Iris pigment epithelial cell (primary cell): Measurements from ENCODE around the gene MAPRE2.

Experiments used
- DNase-seq: peaks from one replicate; pipeline ENCODE4 v3.0.0-alpha.2; 2011; ENCODE audit warnings: low read depth

MAPRE2 gene

DNA sequence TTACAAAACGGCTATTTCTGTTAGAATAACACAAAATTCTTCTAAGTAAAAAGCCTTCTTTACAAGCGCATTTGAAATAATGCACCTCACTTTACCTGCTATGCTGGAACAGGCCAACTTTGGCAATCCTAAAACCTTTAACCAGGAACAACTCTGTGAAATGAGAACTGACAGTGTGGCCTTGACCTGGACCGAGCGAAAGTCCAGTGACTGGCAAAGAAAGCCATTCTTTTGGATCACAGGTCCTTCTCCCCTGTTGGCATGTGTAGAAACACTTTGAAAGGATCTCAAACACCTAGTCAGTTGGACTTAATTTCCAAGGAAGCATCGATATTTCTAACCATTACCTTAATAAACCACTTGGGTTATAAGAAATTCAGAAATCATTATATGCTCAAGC, 21.2 kb downstream of the MAPRE2 start:
- no peak for DNase-seq

- DNase-seq = no peak
These were observed 22.9 kb downstream of the MAPRE2 start for GRCh38 chr18:35063875-35064690.

- DNase-seq = no peak
These were observed 26.2 kb downstream of the MAPRE2 start for GRCh38 chr18:35067454-35067853.

GRCh38 chr18:35071819-35072247, 30.6 kb downstream of the MAPRE2 start:
- DNase-seq = peak; percentile 72

DNA sequence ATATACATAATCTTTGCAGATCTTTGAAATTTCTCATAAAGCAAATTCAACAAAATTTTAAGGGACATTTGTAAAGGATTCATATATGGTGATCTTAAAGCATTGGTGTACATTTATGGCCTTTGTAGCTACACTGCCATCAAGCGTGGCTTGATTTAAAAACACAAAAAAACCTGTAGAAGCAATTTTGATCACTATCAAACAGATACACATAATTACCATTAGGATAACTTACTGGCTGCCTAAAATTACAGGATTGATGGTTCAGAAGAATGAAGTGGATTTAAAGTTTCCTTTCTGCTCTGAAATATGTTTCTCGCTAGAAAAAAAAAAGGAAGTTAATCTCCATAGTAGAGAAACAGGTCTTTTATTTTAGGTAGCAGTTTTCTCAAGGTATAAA, 31.4 kb downstream of the MAPRE2 start:
- no peak for DNase-seq

GRCh38 chr18:35073186-35074105, 32.2 kb downstream of the MAPRE2 start:
- DNase-seq = peak; percentile 77

- DNase-seq = no peak
These were observed 33.4 kb downstream of the MAPRE2 start for GRCh38 chr18:35074581-35074980.

GRCh38 chr18:35075132-35075531, 33.9 kb downstream of the MAPRE2 start:
- DNase-seq = no peak

GRCh38 chr18:35076135-35076924, 35.1 kb downstream of the MAPRE2 start:
- peak; percentile 91 for DNase-seq

- DNase-seq = peak; percentile 64
These were observed 36.7 kb downstream of the MAPRE2 start for GRCh38 chr18:35077937-35078336.

GRCh38 chr18:35080058-35080457, 38.8 kb downstream of the MAPRE2 start:
- no peak for DNase-seq

DNA sequence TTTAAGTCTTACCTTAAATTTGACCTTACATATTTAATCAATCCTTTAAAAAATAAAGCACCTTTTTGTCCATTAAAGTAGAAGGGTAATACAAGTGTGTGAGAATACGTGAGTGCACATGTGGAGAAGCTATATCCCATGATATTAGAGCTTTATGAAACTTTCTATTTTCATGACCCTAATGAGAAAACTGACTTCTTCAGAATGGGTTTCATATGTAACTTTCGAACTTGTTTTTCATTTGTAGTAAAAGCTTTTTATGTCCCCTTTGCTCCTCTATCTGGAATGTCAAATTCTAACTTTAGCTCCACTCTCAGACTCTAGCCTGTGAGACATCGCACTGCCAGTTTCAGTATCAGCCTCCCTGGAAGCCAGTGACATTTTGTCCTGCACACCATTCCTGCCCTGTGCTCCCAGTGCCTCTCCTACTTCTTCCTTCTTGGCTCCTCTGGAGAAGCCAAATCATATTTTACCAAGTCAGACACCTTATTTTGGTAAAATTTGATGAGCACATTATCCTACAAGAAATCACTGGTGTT, 42.0 kb downstream of the MAPRE2 start:
- no peak for DNase-seq

- no peak for DNase-seq
These were observed 43.6 kb downstream of the MAPRE2 start for GRCh38 chr18:35084494-35085449.

DNA sequence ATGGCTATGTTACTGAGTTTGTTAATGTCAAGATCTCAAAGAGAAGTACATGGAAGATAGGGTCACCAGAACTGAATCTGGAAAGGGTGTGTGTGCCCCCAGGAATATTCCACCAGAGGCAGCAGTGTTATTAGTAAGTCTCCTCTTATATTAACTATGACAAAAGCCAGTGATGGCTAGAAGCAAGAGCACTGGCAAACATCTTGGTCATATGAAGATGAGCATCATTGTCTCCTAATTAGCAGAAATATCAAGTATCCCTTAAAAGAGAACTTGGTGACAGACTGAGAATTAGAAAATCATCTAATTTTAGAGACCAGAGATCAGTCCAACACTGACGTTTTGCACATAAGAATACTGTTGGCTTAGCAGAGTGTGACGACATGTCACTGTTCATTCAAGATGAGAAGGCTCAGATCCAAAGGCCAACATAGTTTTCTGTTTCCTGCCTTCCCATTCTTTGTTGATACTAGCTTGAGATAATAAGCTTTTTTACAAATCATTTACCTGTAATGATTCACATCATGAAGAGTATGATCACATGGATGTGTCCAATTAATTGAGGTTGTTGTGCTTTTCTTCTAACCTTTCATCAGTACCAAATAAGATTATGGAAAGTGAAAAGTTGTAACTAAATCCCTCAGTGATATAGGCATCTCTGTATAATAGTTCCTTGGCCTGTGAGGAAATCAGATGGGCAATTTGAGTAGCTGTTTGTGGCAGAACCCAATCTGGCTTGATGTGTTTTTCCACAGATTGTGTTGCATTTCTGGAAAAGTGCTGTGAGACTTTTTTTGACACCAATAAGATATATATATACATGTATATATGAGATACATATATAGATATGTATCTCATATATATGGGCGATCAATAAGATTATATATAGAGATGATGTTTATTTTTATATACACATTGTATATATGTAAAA, 44.5 kb downstream of the MAPRE2 start:
- no peak for DNase-seq

DNA sequence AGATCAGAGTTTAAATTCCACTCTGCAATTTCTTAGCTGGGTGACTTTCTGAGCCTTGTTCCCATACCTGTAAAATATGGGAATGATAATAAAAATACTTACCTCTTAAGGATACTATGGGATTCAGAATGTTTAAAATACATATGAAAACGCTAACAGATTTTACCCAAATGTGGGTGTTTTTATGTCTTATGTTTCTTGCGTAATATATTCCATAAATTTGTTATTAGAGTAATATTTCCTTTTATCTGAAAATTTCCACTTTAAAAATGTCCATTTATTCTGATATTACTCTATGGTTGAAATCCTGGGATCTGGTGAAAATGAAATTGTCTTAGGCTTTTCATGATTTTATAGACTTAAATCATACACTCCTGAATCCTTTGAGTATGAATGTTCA, 45.5 kb downstream of the MAPRE2 start:
- no peak for DNase-seq

- no peak for DNase-seq
These were observed 46.5 kb downstream of the MAPRE2 start for GRCh38 chr18:35087726-35088125.

- peak; percentile 60 for DNase-seq
These were observed 47.7 kb downstream of the MAPRE2 start for GRCh38 chr18:35088921-35089320.

- DNase-seq = peak; percentile 40
These were observed 48.2 kb downstream of the MAPRE2 start for GRCh38 chr18:35089382-35089781.

GRCh38 chr18:35089891-35090550, 48.8 kb downstream of the MAPRE2 start:
- no peak for DNase-seq
